B cell (primary cell): ENCODE data around the gene C12orf60. TPM values are rescaled to one million over a fixed set of nuclear protein-coding genes. Genes with fewer than 3 reads are reported as not detected.
"Not testable (repeated sequence)": the region's sequence is repeated elsewhere in the genome, so short reads cannot be mapped to it uniquely, and the experiment has no call there.

ENCODE experiments used
- ATAC-seq: fragments of 200-7000 bp; cut with Tn5 transposase; one replicate; pipeline ENCODE4 v1.10.0; 2021; ENCODE audit warnings: low read depth, mild to moderate bottlenecking, moderate number of reproducible peaks, moderate library complexity
- CTCF ChIA-PET: fragments of 350-600 bp; sonication (Branson Sonifier 250); formaldehyde crosslinking; loops from one replicate; lab custom pipeline; 2021; ENCODE audit warnings: antibody characterized with exemption, inconsistent platforms; lab: Charles Lee
- POLR2A ChIA-PET: fragments of 350-600 bp; sonication (Branson Sonifier 250); formaldehyde crosslinking; loops from one replicate; lab custom pipeline; 2021; ENCODE audit warnings: antibody characterized with exemption; lab: Charles Lee
- DNase-seq: peaks from one replicate; pipeline ENCODE4 v3.0.0; 2013
- H2AFZ ChIP-seq: 2 replicates; pipeline ENCODE4 v1.6.1; 2012; ENCODE audit warnings: mild to moderate bottlenecking, low read depth, low read length; ENCODE audit not compliant: insufficient read depth, poor library complexity, severe bottlenecking
- H3K27ac ChIP-seq, 2 donors: 1 replicate in 1 of 2; 2 replicates in 1 of 2; pipeline ENCODE4 v1.5.1; 2012 to 2013; ENCODE audit warnings: low read length in 2 of 2, mild to moderate bottlenecking in 2 of 2, moderate library complexity in 1 of 2
- H3K27me3 ChIP-seq, 4 experiments: fragments of 200-600 bp in 1 of 4; sonication (generic) in 1 of 4; replicated peaks in 1 of 4; 1 replicate in 2 of 4; 2 replicates in 2 of 4; pipeline versions ENCODE4 v1.6.1 to v1.7.0; 2013 to 2016; ENCODE audit warnings: low read length in 3 of 4, mild to moderate bottlenecking in 2 of 4, mixed read lengths in 1 of 4, moderate library complexity in 1 of 4; ENCODE audit not compliant: insufficient read depth in 4 of 4, control insufficient read depth in 3 of 4; ENCODE audit errors: control extremely low read depth in 1 of 4
- H3K36me3 ChIP-seq, 2 experiments: replicated peaks in 1 of 2; 1 replicate in 1 of 2; 2 replicates in 1 of 2; pipeline versions ENCODE4 v1.6.1 to v1.7.1; 2013; ENCODE audit warnings: low read length in 1 of 2; ENCODE audit not compliant: insufficient read depth in 2 of 2, control insufficient read depth in 1 of 2; ENCODE audit errors: control extremely low read depth in 1 of 2, extremely low read depth in 1 of 2
- H3K4me1 ChIP-seq, 2 donors: fragments of 200-600 bp in 1 of 2; sonication (generic) in 1 of 2; 1 replicate in 1 of 2; 2 replicates in 1 of 2; pipeline versions ENCODE4 v1.5.1 to v1.6.1; 2013 to 2017; ENCODE audit warnings: low read length in 2 of 2; ENCODE audit not compliant: control insufficient read depth in 2 of 2, insufficient read depth in 2 of 2
- H3K4me2 ChIP-seq: replicated peaks from 2 replicates; pipeline ENCODE3; 2012; ENCODE audit warnings: mild to moderate bottlenecking, low read depth, low read length; ENCODE audit not compliant: poor library complexity, severe bottlenecking
- H3K4me3 ChIP-seq, 5 experiments: fragments of 200-600 bp in 1 of 5; sonication (generic) in 1 of 5; 1 replicate in 3 of 5; 2 replicates in 2 of 5; pipeline versions ENCODE4 v1.5.1 to v1.7.0; 2011 to 2016; ENCODE audit warnings: low read length in 4 of 5, mild to moderate bottlenecking in 4 of 5, low read depth in 2 of 5, control low read depth in 1 of 5, moderate library complexity in 1 of 5; ENCODE audit not compliant: insufficient read depth in 1 of 5; ENCODE audit errors: control extremely low read depth in 1 of 5, extremely low read depth in 1 of 5
- H3K79me2 ChIP-seq: fragments of 200-600 bp; sonication (generic); one replicate; pipeline ENCODE4 v1.6.0; 2016; ENCODE audit warnings: low read length; ENCODE audit not compliant: control insufficient read depth, insufficient read depth
- H3K9ac ChIP-seq: fragments of 200-600 bp; sonication (generic); 2 replicates; pipeline ENCODE4 v1.6.1; 2017; ENCODE audit warnings: mild to moderate bottlenecking, low read length, moderate library complexity
- H3K9me3 ChIP-seq, 3 donors: one replicate each; pipeline versions ENCODE4 v1.6.1 to v1.7.1; 2013; ENCODE audit warnings: low read length in 2 of 3; ENCODE audit not compliant: control insufficient read depth in 2 of 3, insufficient read depth in 1 of 3; ENCODE audit errors: control extremely low read depth in 1 of 3
- H4K20me1 ChIP-seq: 2 replicates; pipeline ENCODE4 v1.6.0; 2012; ENCODE audit warnings: mild to moderate bottlenecking, low read length; ENCODE audit not compliant: insufficient read depth, control insufficient read depth, poor library complexity, severe bottlenecking
- H3K27ac Mint-ChIP-seq: one replicate; pipeline ENCODE4 v1.8.0; 2021; ENCODE audit warnings: mixed read lengths
- H3K27me3 Mint-ChIP-seq: one replicate; pipeline ENCODE4 v1.8.0; 2021; ENCODE audit warnings: mixed read lengths
- H3K4me1 Mint-ChIP-seq: one replicate; pipeline ENCODE4 v1.8.0; 2021; ENCODE audit warnings: mixed read lengths
- H3K4me3 Mint-ChIP-seq: one replicate; pipeline ENCODE4 v1.8.0; 2021; ENCODE audit warnings: mixed read lengths
- H3K9me3 Mint-ChIP-seq: one replicate; pipeline ENCODE4 v1.8.0; 2022; ENCODE audit warnings: mixed read lengths; ENCODE audit not compliant: insufficient read depth
- CTCF ChIP-seq: fragments of 200-600 bp; IDR thresholded peaks from one replicate; pipeline ENCODE4 v1.8.0; 2022; ENCODE audit warnings: antibody characterized with exemption, mild to moderate bottlenecking
- EZH2 ChIP-seq: IDR thresholded peaks from 2 replicates; pipeline ENCODE4 v1.6.1; 2012; ENCODE audit warnings: borderline replicate concordance, low read depth, mild to moderate bottlenecking, moderate library complexity, low read length; ENCODE audit not compliant: insufficient read depth, poor library complexity, severe bottlenecking
- WGBS: methylation state at CpG from one replicate; pipeline ENCODE4 v1.1.5; 2013; ENCODE audit warnings: missing lambda C conversion rate; ENCODE audit not compliant: insufficient coverage; 5-methylcytosine and 5-hydroxymethylcytosine counted together
- intact Hi-C: fragments of 100-400 bp; cut with micrococcal nuclease; formaldehyde crosslinking; loops from one replicate; pipeline ENCODE4 v1.10.0; 2022
- polyA plus RNA-seq: library from polyadenylated mRNA; depleted of rRNA; stranded (reverse); fragments of >200 nt; gene quantifications from 2 replicates; pipeline ENCODE4 v1.2.3, GENCODE V29; 2012
- total RNA-seq, 2 donors: library from RNA; stranded (reverse); fragments of 120-200 nt in 1 of 2; gene quantifications; 1 replicate in 1 of 2; 2 replicates in 1 of 2; pipeline versions ENCODE4 v1.2.3 to v1.2.4, GENCODE V29; 2013 to 2022

Gene C12orf60
- total and polyA plus RNA-seq, 2 donors (not counting 1 experiment from before 2014, with no cell fraction given), result 0.25 to 1.2 TPM

- intact Hi-C loops, result no loop called here
- DNase-seq, result no peak
- Histone ChIP-seq H3K9ac (no peak overlapping the region), H3K36me3 (peaks cover 4 to 26% of the 10 kb centered on the region in 2 experiments), H3K4me3 (no peak overlapping the region), H3K4me2 (no peak overlapping the region), H3K79me2 (peaks cover 39% of the 10 kb centered on the region), H3K27ac (no peak overlapping the region), H3K4me1 (peaks cover 19 to 20% of the 10 kb centered on the region in 2 donors), H4K20me1 (no peaks in the 10 kb centered on the region), H3K27me3 (no peaks in the 10 kb centered on the region), H2AFZ (no peak overlapping the region), H3K9me3 (peaks cover 1 to 19% (median 13%) of the 10 kb centered on the region in 3 donors)
- H3K27me3 Mint-ChIP-seq, result no peaks in the 10 kb centered on the region
- H3K27ac Mint-ChIP-seq, result no peak overlapping the region
- H3K4me1 Mint-ChIP-seq, result peaks cover 36% of the 10 kb centered on the region
- no peak for TF ChIP-seq CTCF
- TF ChIP-seq EZH2, result no peak
- no peak overlapping the region for H3K4me3 Mint-ChIP-seq
- peaks cover 17% of the 10 kb centered on the region for H3K9me3 Mint-ChIP-seq
- no peak for ATAC-seq
- no CpG with 5 or more reads among the region's 2 CpGs for WGBS
- POLR2A ChIA-PET, result no interaction called here
- CTCF ChIA-PET, result no interaction called here
Observed at GRCh38 chr12:14765398-14765797, 38.1 kb upstream of the C12orf60 start.

- H3K9ac ChIP-seq, H3K27ac ChIP-seq, H3K27ac Mint-ChIP-seq, ATAC-seq, DNase-seq, H2AFZ ChIP-seq, intact Hi-C loops, H3K4me3 ChIP-seq, H3K27me3 ChIP-seq, H4K20me1 ChIP-seq, CTCF ChIA-PET, POLR2A ChIA-PET, H3K27me3 Mint-ChIP-seq, H3K4me2 ChIP-seq, H3K4me3 Mint-ChIP-seq: not testable (repeated sequence)
- peaks cover 1 to 13% (median 13%) of the 10 kb centered on the region in 3 donors for H3K9me3 ChIP-seq
- H3K79me2 ChIP-seq, result peaks cover 39% of the 10 kb centered on the region
- H3K4me1 Mint-ChIP-seq, result peaks cover 37% of the 10 kb centered on the region
- H3K4me1 ChIP-seq, result peaks cover 19 to 20% of the 10 kb centered on the region in 2 donors
- peaks cover 17% of the 10 kb centered on the region for H3K9me3 Mint-ChIP-seq
- WGBS, result 95% methylated on average over 2 of the region's 3 CpGs
- H3K36me3 ChIP-seq, result peaks cover 4 to 26% of the 10 kb centered on the region in 2 experiments
Observed at GRCh38 chr12:14766020-14766419, 37.5 kb upstream of the C12orf60 start.
